A549 (cell line): ENCODE measurements around the gene KIAA1671. TPM values are rescaled to one million over a fixed set of nuclear protein-coding genes. Genes with fewer than 3 reads are reported as not detected.

Source experiments
- ATAC-seq, 2 experiments: fragments of 200-7000 bp in 1 of 2; fragments of >200 bp in 1 of 2; cut with Nextera tagmentation in 1 of 2; cut with Tn5 transposase in 1 of 2; 3 replicates each; pipeline versions ENCODE4 v1.8.0 to v1.9.1; 2018 to 2020; ENCODE audit warnings: mild to moderate bottlenecking in 1 of 2, moderate library complexity in 1 of 2
- CTCF ChIA-PET: fragments of 300-600 bp; sonication (Branson Sonifier 250); formaldehyde crosslinking; extraction: SDS; loops from one replicate; lab custom pipeline; 2021; ENCODE audit warnings: antibody characterized with exemption, inconsistent platforms; lab: Yijun Ruan, JAX
- POLR2A ChIA-PET: fragments of 350-600 bp; formaldehyde crosslinking; extraction: SDS; loops from one replicate; lab custom pipeline; 2021; ENCODE audit warnings: antibody characterized with exemption, inconsistent platforms; lab: Yijun Ruan, JAX
- DNase-seq, 2 experiments: peaks; one replicate each; pipeline versions ENCODE4 v3.0.0 to v3.0.0-alpha.2; 2011 to 2016; ENCODE audit warnings: low read depth in 1 of 2, low spot score in 1 of 2
- FAIRE-seq: peaks from 2 replicates; lab custom pipeline; 2011; peaks lifted over from hg19 to GRCh38; lab: Jason Lieb, UNC
- H3K27ac ChIP-seq, 2 experiments: fragments of >200 bp; sonication (Bioruptor Twin); formaldehyde crosslinking; 3 replicates each; pipeline ENCODE4 v1.5.1; 2016 to 2017
- H3K4me1 ChIP-seq: fragments of >200 bp; sonication (Bioruptor Twin); formaldehyde crosslinking; 3 replicates; pipeline ENCODE4 v1.6.1; 2016
- H3K4me2 ChIP-seq: fragments of >200 bp; sonication (Bioruptor Twin); formaldehyde crosslinking; 3 replicates; pipeline ENCODE4 v1.6.1; 2016
- H3K4me3 ChIP-seq: fragments of >200 bp; sonication (Bioruptor Twin); formaldehyde crosslinking; 3 replicates; pipeline ENCODE4 v1.5.1; 2016
- H3K9me3 ChIP-seq: fragments of >200 bp; sonication (Bioruptor Twin); formaldehyde crosslinking; 3 replicates; pipeline ENCODE4 v1.6.1; 2016
- BHLHE40 ChIP-seq: IDR thresholded peaks from 2 replicates; pipeline ENCODE4 v1.6.1; 2012; ENCODE audit warnings: low read depth, low read length, inconsistent platforms
- FOSL2 ChIP-seq, 2 experiments: fragments of 450-650 bp in 1 of 2; fragments of >200 bp in 1 of 2; sonication (Bioruptor Twin) in 1 of 2; formaldehyde crosslinking; IDR thresholded peaks; 2 replicates each; pipeline versions ENCODE4 v1.5.0 to v1.6.1; 2016 to 2020; ENCODE audit warnings: mild to moderate bottlenecking in 1 of 2, moderate library complexity in 1 of 2
- GATA3 ChIP-seq: IDR thresholded peaks from 2 replicates; pipeline ENCODE4 v1.6.1; 2012; ENCODE audit warnings: borderline replicate concordance
- MYC ChIP-seq: IDR thresholded peaks from 2 replicates; pipeline ENCODE4 v1.6.1; 2012; ENCODE audit warnings: mild to moderate bottlenecking, inconsistent platforms, low read length, improper control_type of control experiment, borderline replicate concordance
- NR3C1 ChIP-seq: fragments of >200 bp; sonication (Bioruptor Twin); formaldehyde crosslinking; IDR thresholded peaks from 3 replicates; pipeline ENCODE4 v1.6.1; 2017
- POLR2A ChIP-seq: IDR thresholded peaks from 2 replicates; pipeline ENCODE4 v1.6.1; 2012; ENCODE audit warnings: mild to moderate bottlenecking, low read length
- RAD21 ChIP-seq, 2 experiments: fragments of >200 bp in 1 of 2; sonication (Bioruptor Twin) in 1 of 2; formaldehyde crosslinking in 1 of 2; IDR thresholded peaks in 1 of 2; conservative IDR thresholded peaks in 1 of 2; 2 replicates in 1 of 2; 3 replicates in 1 of 2; pipeline ENCODE4 v1.6.1; 2012 to 2018; ENCODE audit warnings: inconsistent platforms in 1 of 2
- RARB ChIP-seq: fragments of 250-450 bp; sonication (Bioruptor Pico); IDR thresholded peaks from 2 replicates; pipeline ENCODE4 v1.8.0; 2021; ENCODE audit warnings: mild to moderate bottlenecking, moderate library complexity
- TFCP2L1 ChIP-seq: fragments of 250-450 bp; sonication (Bioruptor Pico); IDR thresholded peaks from 2 replicates; pipeline ENCODE4 v1.5.0; 2021; ENCODE audit warnings: mild to moderate bottlenecking
- ZFP36 ChIP-seq: fragments of 450-650 bp; IDR thresholded peaks from 2 replicates; pipeline ENCODE4 v1.6.1; 2014; ENCODE audit warnings: borderline replicate concordance; ENCODE audit not compliant: partially characterized antibody
- ZSCAN20 ChIP-seq: fragments of 250-450 bp; sonication (Bioruptor Pico); IDR thresholded peaks from 2 replicates; pipeline ENCODE4 v1.8.0; 2022; ENCODE audit warnings: mild to moderate bottlenecking, moderate library complexity
- WGBS: methylation state at CpG from one replicate; pipeline ENCODE4 v1.1.6; 2017; ENCODE audit errors: missing lambda C conversion rate; 5-methylcytosine and 5-hydroxymethylcytosine counted together
- polyA plus RNA-seq, 4 experiments: library from polyadenylated mRNA; depleted of rRNA in 3 of 4; stranded (reverse); fragments of >200 nt; fragmentation: RNase III in 1 of 4; extraction: RNeasy Plus Mini Kit Qiagen cat#74134 plus additional on column Dnase treatment in 1 of 4; gene quantifications; 2 replicates in 3 of 4; 3 replicates in 1 of 4; pipeline ENCODE4 v1.2.3, GENCODE V29; 2011 to 2017
- TF ChIP-seq, protein P1 (sequence below): fragments of 200-600 bp; sonication (generic); IDR thresholded peaks from 2 replicates; pipeline ENCODE4 v1.6.1; 2016; ENCODE audit warnings: antibody characterized with exemption, mild to moderate bottlenecking, moderate library complexity

KIAA1671 gene
- polyA plus RNA-seq, 2 of the 4 experiments (the other 2 are of a cell fraction) = 5.3 to 7.9 TPM

DNA sequence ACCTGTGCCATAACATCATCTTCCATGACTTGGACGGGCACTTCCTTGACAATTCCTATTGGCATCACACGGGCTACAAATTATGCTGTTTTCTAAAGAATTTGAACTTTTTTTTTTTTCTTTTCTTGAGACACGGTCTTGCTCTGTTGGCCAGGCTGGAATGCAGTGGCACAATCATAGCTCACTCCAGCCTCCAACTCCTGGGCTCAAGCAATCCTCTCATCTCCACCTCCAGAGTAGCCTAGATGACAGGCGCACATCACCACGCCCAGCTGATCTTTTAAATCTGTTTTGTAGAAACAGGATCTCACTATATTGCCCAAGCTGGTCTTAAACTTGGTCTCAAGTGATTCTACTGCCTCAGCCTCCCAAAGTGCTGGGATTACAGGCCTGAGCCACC, 243.8 kb downstream of the KIAA1671 start:
- DNase-seq (no peak), ATAC-seq (no peak), FAIRE-seq (no peak)
- Histone ChIP-seq H3K4me2 (no peak overlapping the region), H3K4me1 (no peaks in the 10 kb centered on the region), H3K27ac (no peak overlapping the region), H3K9me3 (no peaks in the 10 kb centered on the region), H3K4me3 (no peak overlapping the region)
- WGBS = 94% methylated on average over 5 of the region's 5 CpGs
- no peak for TF ChIP-seq RARB (CRISPR knock-in tag)
- ChIA-PET CTCF (interaction anchor here (0.5 to 0.6 kb wide), 2 partner anchors 67 to 1114 kb away, joined by 4 to 5 read pairs; no protein-coding TSS in a partner anchor), POLR2A (no interaction called here)

DNA sequence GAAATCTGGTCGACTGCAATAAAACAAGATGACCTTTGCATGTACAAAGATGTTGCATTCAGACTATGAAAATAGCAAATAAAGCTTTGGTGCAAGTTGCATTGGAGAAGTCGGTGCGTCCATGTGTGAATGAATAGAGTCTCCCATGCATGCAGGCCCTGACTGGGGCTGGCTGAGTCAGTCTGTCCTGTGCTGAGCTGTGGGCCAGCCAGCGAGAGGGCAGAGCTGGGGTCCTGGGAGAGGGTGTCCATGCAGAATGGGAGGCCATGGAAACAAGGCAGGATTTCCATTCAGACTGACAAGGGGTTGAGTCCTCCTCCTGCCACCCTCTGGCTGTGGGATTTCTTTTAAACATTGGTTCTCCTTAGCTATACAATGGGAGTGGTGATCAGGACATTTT, 244.8 kb downstream of the KIAA1671 start:
- FAIRE-seq = no peak
- POLR2A ChIA-PET = no interaction called here
- TF ChIP-seq NR3C1 (no peak), MYC (no peak), GATA3 (no peak)
- TF ChIP-seq, all 56 proteins: peak for 0
- no peak overlapping the region for H3K4me2 ChIP-seq
- H3K27ac ChIP-seq = no peak overlapping the region
- no peaks in the 10 kb centered on the region for H3K9me3 ChIP-seq
- no peaks in the 10 kb centered on the region for H3K4me1 ChIP-seq
- DNase-seq = no peak
- WGBS = 80% methylated on average over 4 of the region's 4 CpGs
- no peak overlapping the region for H3K4me3 ChIP-seq
- no peak for ATAC-seq
- CTCF ChIA-PET = interaction anchor here (0.5 to 1.0 kb wide), 2 partner anchors 178 to 581 kb away, joined by 3 read pairs; no protein-coding TSS in a partner anchor

DNA sequence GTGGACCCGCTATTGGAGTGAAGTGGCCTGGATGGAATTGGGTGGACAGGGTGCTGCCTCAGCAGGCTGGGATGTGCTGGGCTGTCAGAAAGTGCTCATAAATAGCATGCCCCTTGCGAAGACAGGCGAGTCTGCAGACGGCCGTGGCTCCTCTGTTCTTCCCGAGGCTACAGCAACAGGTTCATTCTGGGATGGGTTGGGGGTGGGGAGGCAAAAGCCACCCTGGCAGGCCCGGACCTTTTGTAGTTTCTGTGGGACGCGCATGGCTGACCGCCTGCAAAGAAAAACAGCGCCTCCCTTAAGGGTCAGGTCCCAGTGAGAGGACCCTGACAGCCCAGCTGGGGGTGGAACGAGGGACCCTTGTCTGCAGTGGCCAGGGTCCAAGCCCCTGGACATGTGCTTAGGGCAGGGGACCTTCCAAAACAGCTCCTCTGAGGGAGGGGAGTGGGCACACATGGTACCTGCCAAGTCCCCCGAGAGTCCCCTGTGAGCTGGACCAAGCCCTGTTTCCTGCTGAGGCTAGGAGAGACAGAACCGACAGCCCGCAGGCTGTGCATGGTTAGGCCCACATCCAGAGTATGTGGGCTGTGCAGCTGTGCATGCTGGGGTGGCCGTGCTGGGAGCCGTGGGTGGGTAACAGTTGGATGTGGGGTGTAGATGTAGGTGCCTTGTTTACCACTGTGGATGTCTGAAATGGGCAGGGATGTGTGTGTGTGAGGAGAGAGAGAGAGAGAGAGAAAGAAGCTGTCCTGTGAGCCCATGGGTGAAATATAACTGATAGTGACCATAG, 247.4 kb downstream of the KIAA1671 start, which contains the start of gene CRYBB3:
Gene CRYBB3, plus strand, starts transcription at position 128 of the 790 bp plus-strand sequence. CDS start 1,539 bp downstream, outside the sequence.
- FAIRE-seq = no peak

DNA sequence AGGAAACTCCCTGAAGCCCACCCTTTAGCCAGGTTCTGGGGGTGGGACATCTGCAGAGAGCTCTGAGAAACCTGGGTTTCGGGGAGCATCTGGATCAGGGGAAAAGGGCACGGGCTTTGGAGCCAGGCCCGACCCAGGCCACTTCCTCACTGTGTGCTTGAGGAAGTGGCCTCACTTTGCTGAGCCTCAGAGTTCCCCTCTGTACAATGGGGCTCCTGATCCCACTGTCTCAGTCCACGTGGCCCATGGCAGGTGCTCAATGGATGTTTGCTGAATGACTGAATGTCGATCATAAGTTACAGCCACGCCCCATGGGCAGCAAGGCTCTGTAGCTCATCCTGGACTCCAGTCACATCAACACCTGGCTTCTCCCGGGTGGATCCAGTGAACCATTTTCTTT, 248.5 kb downstream of the KIAA1671 start:
- ChIA-PET POLR2A (no interaction called here), CTCF (interaction anchor here (1.3 to 2.9 kb wide), 4 partner anchors 8 to 208 kb away, joined by 3 to 16 read pairs (median 12); no protein-coding TSS in a partner anchor)
- TF ChIP-seq RAD21 (conservative IDR thresholded peaks at IDR 0.05 in 1 of 2, IDR thresholded peaks at IDR 0.05 in 1 of 2) = no peak
- Histone ChIP-seq H3K4me2 (no peak overlapping the region), H3K27ac (no peak overlapping the region), H3K4me3 (no peak overlapping the region), H3K9me3 (no peaks in the 10 kb centered on the region), H3K4me1 (no peaks in the 10 kb centered on the region)
- DNase-seq (no peak), ATAC-seq (no peak), FAIRE-seq (no peak)
- 59% methylated on average over 7 of the region's 7 CpGs for WGBS

More for the DNA sequence above, 247.4 kb downstream of the KIAA1671 start, which contains the start of gene CRYBB3:
- no peak within 1 kb of the TSS for H3K4me2 ChIP-seq
- ChIA-PET POLR2A (no interaction called here), CTCF (no interaction called here)
- no peak within 1 kb of the TSS for H3K27ac ChIP-seq
- ATAC-seq (no peak), DNase-seq (no peak)
- no peak for TF ChIP-seq ZSCAN20
- TF ChIP-seq POLR2A = no peak
- no peak for TF ChIP-seq BHLHE40
- no peak for TF ChIP-seq ZFP36
- no peak for TF ChIP-seq FOSL2 (IDR thresholded peaks at IDR 0.05)
- TF ChIP-seq FOSL2 (CRISPR knock-in tag; IDR thresholded peaks at IDR 0.05) = no peak
- TF ChIP-seq, protein P1, sequence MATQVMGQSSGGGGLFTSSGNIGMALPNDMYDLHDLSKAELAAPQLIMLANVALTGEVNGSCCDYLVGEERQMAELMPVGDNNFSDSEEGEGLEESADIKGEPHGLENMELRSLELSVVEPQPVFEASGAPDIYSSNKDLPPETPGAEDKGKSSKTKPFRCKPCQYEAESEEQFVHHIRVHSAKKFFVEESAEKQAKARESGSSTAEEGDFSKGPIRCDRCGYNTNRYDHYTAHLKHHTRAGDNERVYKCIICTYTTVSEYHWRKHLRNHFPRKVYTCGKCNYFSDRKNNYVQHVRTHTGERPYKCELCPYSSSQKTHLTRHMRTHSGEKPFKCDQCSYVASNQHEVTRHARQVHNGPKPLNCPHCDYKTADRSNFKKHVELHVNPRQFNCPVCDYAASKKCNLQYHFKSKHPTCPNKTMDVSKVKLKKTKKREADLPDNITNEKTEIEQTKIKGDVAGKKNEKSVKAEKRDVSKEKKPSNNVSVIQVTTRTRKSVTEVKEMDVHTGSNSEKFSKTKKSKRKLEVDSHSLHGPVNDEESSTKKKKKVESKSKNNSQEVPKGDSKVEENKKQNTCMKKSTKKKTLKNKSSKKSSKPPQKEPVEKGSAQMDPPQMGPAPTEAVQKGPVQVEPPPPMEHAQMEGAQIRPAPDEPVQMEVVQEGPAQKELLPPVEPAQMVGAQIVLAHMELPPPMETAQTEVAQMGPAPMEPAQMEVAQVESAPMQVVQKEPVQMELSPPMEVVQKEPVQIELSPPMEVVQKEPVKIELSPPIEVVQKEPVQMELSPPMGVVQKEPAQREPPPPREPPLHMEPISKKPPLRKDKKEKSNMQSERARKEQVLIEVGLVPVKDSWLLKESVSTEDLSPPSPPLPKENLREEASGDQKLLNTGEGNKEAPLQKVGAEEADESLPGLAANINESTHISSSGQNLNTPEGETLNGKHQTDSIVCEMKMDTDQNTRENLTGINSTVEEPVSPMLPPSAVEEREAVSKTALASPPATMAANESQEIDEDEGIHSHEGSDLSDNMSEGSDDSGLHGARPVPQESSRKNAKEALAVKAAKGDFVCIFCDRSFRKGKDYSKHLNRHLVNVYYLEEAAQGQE = no peak
- no peak for TF ChIP-seq TFCP2L1
- H3K9me3 ChIP-seq = no peaks in the 10 kb centered on the region
- 74% methylated on average over 8 of the region's 17 CpGs for WGBS
- no peak within 1 kb of the TSS for H3K4me3 ChIP-seq
- H3K4me1 ChIP-seq = no peaks in the 10 kb centered on the region
